K562 (cell line): ENCODE measurements around the gene RNF215. TPM values are rescaled to one million over a fixed set of nuclear protein-coding genes. Genes with fewer than 3 reads are reported as not detected.

ENCODE experiments used
- ATAC-seq: fragments of 200-7000 bp; cut with Tn5 transposase; 3 replicates; pipeline ENCODE4 v1.9.1; 2020; ENCODE audit warnings: moderate library complexity
- BruUV-seq: library from RNA; stranded (reverse); fragments of 400-500 nt; replicated peaks from 2 replicates; lab custom pipeline; 2021; lab: Mats Ljungman, UMichigan
- CTCF ChIA-PET: fragments of 300-600 bp; formaldehyde crosslinking; extraction: SDS; loops from one replicate; lab custom pipeline; 2021; ENCODE audit warnings: low intra/inter-chr PET ratio; lab: Yijun Ruan, JAX
- POLR2A ChIA-PET: fragments of 300-600, 350-650 bp; sonication (Branson Sonifier 250); formaldehyde crosslinking; extraction: SDS; loops from one replicate; lab custom pipeline; 2021; ENCODE audit warnings: antibody characterized with exemption, inconsistent platforms; lab: Yijun Ruan, JAX
- DNase-seq, 4 experiments: peaks; one replicate each; pipeline versions ENCODE4 v3.0.0 to v3.0.0-alpha.2; 2011 to 2018; ENCODE audit warnings: low spot score in 3 of 4, mixed read lengths in 3 of 4; ENCODE audit errors: extremely low read depth in 1 of 4
- FAIRE-seq: peaks from 2 replicates; lab custom pipeline; 2011; peaks lifted over from hg19 to GRCh38; lab: Jason Lieb, UNC
- H2AFZ ChIP-seq: 2 replicates; pipeline ENCODE4 v1.6.0; 2011; ENCODE audit warnings: low read depth, low read length, control low read depth, inconsistent platforms
- H3K27ac ChIP-seq: fragments of 200-600 bp; 3 replicates; pipeline ENCODE4 v1.8.0; 2011; ENCODE audit warnings: low read depth, mild to moderate bottlenecking, control low read depth, inconsistent platforms, low read length, moderate library complexity, mixed read lengths; ENCODE audit errors: extremely low read depth
- H3K27me3 ChIP-seq, 2 experiments: fragments of 300-600 bp in 1 of 2; 2 replicates in 1 of 2; 3 replicates in 1 of 2; pipeline versions ENCODE4 v1.6.0 to v1.8.0; 2011; ENCODE audit warnings: inconsistent platforms in 2 of 2, low read length in 2 of 2, mild to moderate bottlenecking in 1 of 2, mixed read lengths in 1 of 2, moderate library complexity in 1 of 2; ENCODE audit not compliant: control insufficient read depth in 2 of 2, insufficient read depth in 2 of 2
- H3K36me3 ChIP-seq: fragments of 300-600 bp; 3 replicates; pipeline ENCODE4 v1.8.0; 2011; ENCODE audit warnings: mild to moderate bottlenecking, low read length, inconsistent platforms; ENCODE audit not compliant: control insufficient read depth, insufficient read depth
- H3K4me1 ChIP-seq, 2 experiments: fragments of 200-600 bp in 1 of 2; replicated peaks in 1 of 2; 2 replicates in 1 of 2; 3 replicates in 1 of 2; pipeline versions ENCODE4 v1.5.1 to v1.8.0; 2011; ENCODE audit warnings: inconsistent platforms in 2 of 2, low read length in 2 of 2, mild to moderate bottlenecking in 1 of 2, mixed read lengths in 1 of 2, moderate library complexity in 1 of 2; ENCODE audit not compliant: control insufficient read depth in 2 of 2, insufficient read depth in 2 of 2
- H3K4me2 ChIP-seq: 2 replicates; pipeline ENCODE4 v1.6.1; 2011; ENCODE audit warnings: low read length, control low read depth, inconsistent platforms, mixed read lengths; ENCODE audit not compliant: insufficient read depth
- H3K4me3 ChIP-seq: fragments of 200-600 bp; sonication (generic), shearing (Covaris generic); 2 replicates; pipeline ENCODE4 v1.5.1; 2016; ENCODE audit warnings: control low read depth, inconsistent platforms
- H3K79me2 ChIP-seq: fragments of 200-600 bp; 3 replicates; pipeline ENCODE4 v1.8.0; 2011; ENCODE audit warnings: low read length, inconsistent platforms; ENCODE audit not compliant: control insufficient read depth, insufficient read depth
- H3K9ac ChIP-seq, 2 experiments: 2 replicates each; pipeline versions ENCODE4 v1.6.0 to v1.6.1; 2011; ENCODE audit warnings: low read depth in 2 of 2, low read length in 2 of 2, control low read depth in 1 of 2, inconsistent platforms in 1 of 2, mild to moderate bottlenecking in 1 of 2, mixed read lengths in 1 of 2; ENCODE audit not compliant: insufficient read depth in 1 of 2
- H3K9me1 ChIP-seq: one replicate; pipeline ENCODE4 v1.6.0; 2011; ENCODE audit warnings: inconsistent platforms, mild to moderate bottlenecking, low read length, moderate library complexity; ENCODE audit not compliant: control insufficient read depth, insufficient read depth
- H3K9me3 ChIP-seq: replicated peaks from 2 replicates; pipeline ENCODE4 v1.5.1; 2011; ENCODE audit warnings: low read depth, low read length, inconsistent platforms; ENCODE audit not compliant: control insufficient read depth, insufficient read depth
- H4K20me1 ChIP-seq: replicated peaks from 2 replicates; pipeline ENCODE4 v1.6.1; 2011; ENCODE audit warnings: low read length, inconsistent platforms, mixed read lengths; ENCODE audit not compliant: control insufficient read depth, insufficient read depth
- NBN ChIP-seq: fragments of 450-650 bp; IDR thresholded peaks from 2 replicates; pipeline ENCODE4 v1.6.1; 2016; ENCODE audit warnings: low read depth, mild to moderate bottlenecking
- WGBS: fragments of 100-300 bp; shearing (Covaris generic); methylation state at CpG from one replicate; pipeline ENCODE4 v1.1.6; 2016; ENCODE audit warnings: low coverage, mixed read lengths; ENCODE audit not compliant: insufficient coverage; ENCODE audit errors: missing lambda C conversion rate; 5-methylcytosine and 5-hydroxymethylcytosine counted together
- in situ Hi-C: fragments of 300-500 bp; cut with MboI; formaldehyde crosslinking; loops from 4 replicates; pipeline ENCODE4 v1.15.0; 2018; ENCODE audit warnings: inconsistent platforms, mixed read lengths
- intact Hi-C: fragments of 100-400 bp; cut with micrococcal nuclease; formaldehyde crosslinking; loops from 2 replicates; pipeline ENCODE4 v1.14.2; 2022
- polyA plus RNA-seq, 8 experiments: library from polyadenylated mRNA; depleted of rRNA in 4 of 8; stranded (reverse) in 5 of 8; unstranded in 3 of 8; fragments of >200 nt; fragmentation: Nextera tagmentation in 2 of 8; fragmentation: Illumina TruSeq in 1 of 8; extraction: Ambion mirVana in 2 of 8; extraction: Trizol in 1 of 8; gene quantifications; 2 replicates each; pipeline versions ENCODE4 v1.2.1 to v1.2.3, GENCODE V29; 2011 to 2014; ENCODE audit warnings: inconsistent platforms in 1 of 8, missing spikeins in 1 of 8
- total RNA-seq, 7 experiments: library from RNA; depleted of rRNA in 6 of 7; stranded (reverse); fragments of >200 nt in 6 of 7; fragmentation: Illumina TruSeq in 2 of 7; extraction: Trizol in 2 of 7; gene quantifications; 2 replicates each; pipeline versions ENCODE4 v1.2.1 to v1.2.3, GENCODE V29; 2011 to 2021; ENCODE audit warnings: low replicate concordance in 1 of 7
- TF ChIP-seq, protein P1 (sequence below): sonication (generic); formaldehyde crosslinking; IDR thresholded peaks from 2 replicates; pipeline ENCODE4 v1.9.0; 2022; ENCODE audit warnings: mild to moderate bottlenecking, missing genetic modification reagents

RNF215 gene
- total and polyA plus RNA-seq, 9 of the 15 experiments (the other 6 are each of a cell fraction or from before 2014, with no cell fraction given), result 0.08 to 9.8 (median 2.7) TPM

DNA sequence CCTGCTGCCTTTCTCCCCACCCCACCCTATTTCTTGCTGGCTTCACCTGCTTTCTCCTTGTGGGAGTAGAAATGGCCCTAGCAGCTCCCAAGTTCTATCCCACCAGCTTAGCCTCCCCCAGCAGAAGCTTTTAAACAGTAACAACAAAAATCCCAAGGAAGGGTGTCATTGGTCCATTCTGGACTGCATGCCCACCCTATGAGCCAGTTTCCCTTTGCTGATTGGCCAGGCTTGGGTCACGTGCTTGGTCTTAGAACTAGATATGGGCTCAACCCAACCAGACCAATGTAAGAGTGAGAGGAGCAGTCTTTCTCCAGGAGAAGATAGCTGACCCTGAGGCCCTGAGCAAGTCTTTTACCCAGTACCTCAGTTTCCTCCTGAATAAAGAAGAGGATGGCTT, 40.7 kb upstream of the RNF215 start:
- WGBS, result 67% methylated on average over 1 of the region's 1 CpG
- Histone ChIP-seq H3K9me1 (no peaks in the 10 kb centered on the region), H3K27me3 (no peaks in the 10 kb centered on the region), H3K4me3 (no peak overlapping the region), H3K4me1 (peaks cover 18 to 37% of the 10 kb centered on the region in 2 experiments; a peak in 4 of 5 replicates), H2AFZ (no peak overlapping the region), H3K4me2 (no peak overlapping the region), H3K9ac (no peak overlapping the region), H3K9me3 (no peaks in the 10 kb centered on the region; the same call in 1 of the 2 replicates), H3K79me2 (peaks cover 39% of the 10 kb centered on the region)
- in situ Hi-C loops, result loop anchor here (5.0 kb wide), 1 partner anchor 36 kb away; no protein-coding TSS in a partner anchor
- BruUV-seq, result no TSS peak
- ATAC-seq (no peak), DNase-seq (peak in 1 of 4 experiments; percentile 30)
- no peak for TF ChIP-seq NBN
- TF ChIP-seq, protein P1, sequence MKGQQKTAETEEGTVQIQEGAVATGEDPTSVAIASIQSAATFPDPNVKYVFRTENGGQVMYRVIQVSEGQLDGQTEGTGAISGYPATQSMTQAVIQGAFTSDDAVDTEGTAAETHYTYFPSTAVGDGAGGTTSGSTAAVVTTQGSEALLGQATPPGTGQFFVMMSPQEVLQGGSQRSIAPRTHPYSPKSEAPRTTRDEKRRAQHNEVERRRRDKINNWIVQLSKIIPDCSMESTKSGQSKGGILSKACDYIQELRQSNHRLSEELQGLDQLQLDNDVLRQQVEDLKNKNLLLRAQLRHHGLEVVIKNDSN (CRISPR knock-in tag), result peak; percentile 57
- TF ChIP-seq, all 486 proteins: peak for 1
- CTCF ChIA-PET, result no interaction called here
- intact Hi-C loops, result no loop called here
- H3K36me3 ChIP-seq, result peaks cover 25% of the 10 kb centered on the region; the same call in 2 of the 3 replicates
- FAIRE-seq, result no peak
- POLR2A ChIA-PET, result no interaction called here
- H4K20me1 ChIP-seq, result no peaks in the 10 kb centered on the region
- H3K27ac ChIP-seq, result no peak overlapping the region
